GM23338 (cell line): ENCODE results near the gene KCTD19. TPM values are rescaled to one million over a fixed set of nuclear protein-coding genes. Genes with fewer than 3 reads are reported as not detected.

Source experiments
- ATAC-seq: fragments of 200-7000 bp; cut with Tn5 transposase; 3 replicates; pipeline ENCODE4 v1.9.1; 2020
- DNase-seq: peaks from one replicate; pipeline ENCODE4 v3.0.0-alpha.2; 2015; ENCODE audit warnings: low spot score
- H2AFZ ChIP-seq: fragments of 200-600 bp; sonication (generic); 2 replicates; pipeline ENCODE4 v1.8.0; 2016; ENCODE audit warnings: antibody characterized with exemption, mild to moderate bottlenecking, moderate library complexity
- H3F3A ChIP-seq: fragments of 200-600 bp; sonication (generic); replicated peaks from 2 replicates; pipeline ENCODE4 v1.8.0; 2017; ENCODE audit warnings: antibody characterized with exemption, mixed run types, low read depth
- H3K27ac ChIP-seq: fragments of 200-600 bp; sonication (generic); 2 replicates; pipeline ENCODE4 v1.6.1; 2016; ENCODE audit warnings: low read depth
- H3K27me3 ChIP-seq: fragments of 200-600 bp; sonication (generic); 2 replicates; pipeline ENCODE4 v1.8.0; 2016; ENCODE audit warnings: mild to moderate bottlenecking, mixed run types, moderate library complexity; ENCODE audit not compliant: insufficient read depth
- H3K36me3 ChIP-seq: fragments of 200-600 bp; sonication (generic); 2 replicates; pipeline ENCODE4 v1.8.0; 2016; ENCODE audit warnings: mild to moderate bottlenecking; ENCODE audit not compliant: insufficient read depth
- H3K4me1 ChIP-seq: fragments of 200-600 bp; sonication (generic); 2 replicates; pipeline ENCODE4 v1.8.0; 2016; ENCODE audit warnings: mild to moderate bottlenecking, moderate library complexity; ENCODE audit not compliant: insufficient read depth
- H3K4me2 ChIP-seq: fragments of 200-600 bp; sonication (generic); 2 replicates; pipeline ENCODE4 v1.7.1; 2017; ENCODE audit warnings: mixed run types
- H3K4me3 ChIP-seq: fragments of 200-600 bp; sonication (generic); 2 replicates; pipeline ENCODE4 v1.6.1; 2016; ENCODE audit warnings: mixed run types
- H3K79me2 ChIP-seq: fragments of 200-600 bp; sonication (generic); replicated peaks from 2 replicates; pipeline ENCODE4 v1.8.0; 2017; ENCODE audit warnings: mild to moderate bottlenecking; ENCODE audit not compliant: insufficient read depth
- H3K9me2 ChIP-seq: fragments of 200-600 bp; sonication (generic); 2 replicates; pipeline ENCODE4 v1.8.0; 2017; ENCODE audit not compliant: insufficient read depth
- H4K20me1 ChIP-seq: fragments of 200-600 bp; sonication (generic); replicated peaks from 2 replicates; pipeline ENCODE4 v1.8.0; 2017; ENCODE audit warnings: mild to moderate bottlenecking; ENCODE audit not compliant: insufficient read depth
- H3K27ac Mint-ChIP-seq: 2 replicates; pipeline ENCODE4 v1.8.0; 2020; ENCODE audit warnings: inconsistent platforms, mild to moderate bottlenecking, moderate library complexity, mixed read lengths
- H3K27me3 Mint-ChIP-seq: 3 replicates; pipeline ENCODE4 v1.8.0; 2022; ENCODE audit warnings: low read depth, mild to moderate bottlenecking, moderate library complexity, mixed read lengths, inconsistent platforms; ENCODE audit not compliant: insufficient read depth, poor library complexity
- H3K36me3 Mint-ChIP-seq: 3 replicates; pipeline ENCODE4 v1.8.0; 2021; ENCODE audit warnings: low read depth, mild to moderate bottlenecking, inconsistent platforms, moderate library complexity, mixed read lengths
- H3K4me1 Mint-ChIP-seq: 3 replicates; pipeline ENCODE4 v1.8.0; 2020; ENCODE audit warnings: mild to moderate bottlenecking, inconsistent platforms, mixed read lengths
- H3K4me3 Mint-ChIP-seq: 3 replicates; pipeline ENCODE4 v1.8.0; 2021; ENCODE audit warnings: moderate library complexity, mild to moderate bottlenecking, inconsistent platforms, mixed read lengths
- H3K9me3 Mint-ChIP-seq: 3 replicates; pipeline ENCODE4 v1.8.0; 2020; ENCODE audit warnings: moderate library complexity, mild to moderate bottlenecking, inconsistent platforms, mixed read lengths
- CREB1 ChIP-seq: fragments of 250-450 bp; sonication (Bioruptor Pico); IDR thresholded peaks from 2 replicates; pipeline ENCODE4 v1.5.0; 2020; ENCODE audit warnings: low read depth, mild to moderate bottlenecking, moderate library complexity
- ETS1 ChIP-seq: IDR thresholded peaks from 2 replicates; pipeline ENCODE4 v1.6.1; 2016; ENCODE audit warnings: antibody characterized with exemption
- EZH2 ChIP-seq: fragments of 200-600 bp; sonication (generic); IDR thresholded peaks from one replicate; pipeline ENCODE4 v1.8.0; 2017; ENCODE audit warnings: antibody characterized with exemption, mild to moderate bottlenecking, low read depth; ENCODE audit not compliant: unreplicated experiment
- EZH2phosphoT487 ChIP-seq: fragments of 200-600 bp; sonication (generic); IDR thresholded peaks from one replicate; pipeline ENCODE4 v1.8.1; 2018; ENCODE audit warnings: antibody characterized with exemption; ENCODE audit not compliant: unreplicated experiment
- JUNB ChIP-seq: IDR thresholded peaks from one replicate; pipeline ENCODE4 v1.6.1; 2016; ENCODE audit warnings: antibody characterized with exemption; ENCODE audit not compliant: unreplicated experiment
- NANOG ChIP-seq: IDR thresholded peaks from 2 replicates; pipeline ENCODE4 v1.6.1; 2016; ENCODE audit warnings: antibody characterized with exemption, borderline replicate concordance
- POLR2AphosphoS5 ChIP-seq: IDR thresholded peaks from 2 replicates; pipeline ENCODE4 v1.6.1; 2016; ENCODE audit warnings: antibody characterized with exemption, low read depth
- STAT1 ChIP-seq: IDR thresholded peaks from one replicate; pipeline ENCODE4 v1.6.1; 2016; ENCODE audit warnings: antibody characterized with exemption; ENCODE audit not compliant: unreplicated experiment
- ZNF114 ChIP-seq: fragments of 250-450 bp; sonication (Bioruptor Pico); IDR thresholded peaks from 2 replicates; pipeline ENCODE4 v1.5.0; 2020; ENCODE audit warnings: mild to moderate bottlenecking, moderate library complexity
- ZNF331 ChIP-seq: fragments of 250-450 bp; sonication (Bioruptor Pico); IDR thresholded peaks from 2 replicates; pipeline ENCODE4 v1.5.0; 2020; ENCODE audit warnings: low read depth, mild to moderate bottlenecking, moderate library complexity
- polyA plus RNA-seq: library from polyadenylated mRNA; unstranded; fragments of >200 nt; fragmentation: Nextera tagmentation; extraction: Ambion mirVana; gene quantifications from 2 replicates; pipeline ENCODE4 v1.2.1, GENCODE V29; 2016
- total RNA-seq: library from RNA; depleted of rRNA; stranded (reverse); fragments of >200 nt; shearing (Covaris generic); gene quantifications from 2 replicates; pipeline ENCODE4 v1.2.3, GENCODE V29; 2014
- TF ChIP-seq, protein P1 (sequence below): IDR thresholded peaks from one replicate; pipeline ENCODE4 v1.6.1; 2018; ENCODE audit warnings: antibody characterized with exemption; ENCODE audit not compliant: unreplicated experiment
- TF ChIP-seq, protein P2 (sequence below), 2 experiments: fragments of 200-600 bp in 1 of 2; sonication (generic) in 1 of 2; conservative IDR thresholded peaks; 2 replicates each; pipeline versions ENCODE4 v1.5.1 to v1.6.1; 2016 to 2017; ENCODE audit warnings: antibody characterized with exemption in 2 of 2, low read depth in 2 of 2, mild to moderate bottlenecking in 2 of 2, moderate library complexity in 1 of 2
- TF ChIP-seq, protein P3 (sequence below): fragments of 250-450 bp; sonication (Bioruptor Pico); IDR thresholded peaks from 2 replicates; pipeline ENCODE4 v1.5.0; 2020; ENCODE audit warnings: mild to moderate bottlenecking, moderate library complexity

The KCTD19 gene
- total and polyA plus RNA-seq, 2 experiments from 2014 or later: 0.31 to 0.65 TPM

- no peaks in the 10 kb centered on the region; the same call in 1 of the 2 replicates for H3K27me3 ChIP-seq
- H3K4me2 ChIP-seq: no peak overlapping the region
- no peak overlapping the region for H3K27ac Mint-ChIP-seq
- H3K9me3 Mint-ChIP-seq: no peaks in the 10 kb centered on the region
- no peak overlapping the region for H3K4me3 ChIP-seq
- H3K27ac ChIP-seq: no peak overlapping the region
- ATAC-seq (no peak), DNase-seq (no peak)
- no peaks in the 10 kb centered on the region for H3K4me1 ChIP-seq
- H3K27me3 Mint-ChIP-seq: peaks cover 2% of the 10 kb centered on the region
- H3K4me1 Mint-ChIP-seq: no peaks in the 10 kb centered on the region
- no peaks in the 10 kb centered on the region for H3K36me3 Mint-ChIP-seq
- H3F3A ChIP-seq: no peaks in the 10 kb centered on the region
- TF ChIP-seq JUNB (no peak), EZH2 (no peak), ZNF331 (CRISPR knock-in tag) (no peak), STAT1 (no peak), ZNF114 (no peak), ETS1 (no peak), CREB1 (no peak), EZH2phosphoT487 (no peak), NANOG (no peak), POLR2AphosphoS5 (no peak)
- TF ChIP-seq, protein P1, sequence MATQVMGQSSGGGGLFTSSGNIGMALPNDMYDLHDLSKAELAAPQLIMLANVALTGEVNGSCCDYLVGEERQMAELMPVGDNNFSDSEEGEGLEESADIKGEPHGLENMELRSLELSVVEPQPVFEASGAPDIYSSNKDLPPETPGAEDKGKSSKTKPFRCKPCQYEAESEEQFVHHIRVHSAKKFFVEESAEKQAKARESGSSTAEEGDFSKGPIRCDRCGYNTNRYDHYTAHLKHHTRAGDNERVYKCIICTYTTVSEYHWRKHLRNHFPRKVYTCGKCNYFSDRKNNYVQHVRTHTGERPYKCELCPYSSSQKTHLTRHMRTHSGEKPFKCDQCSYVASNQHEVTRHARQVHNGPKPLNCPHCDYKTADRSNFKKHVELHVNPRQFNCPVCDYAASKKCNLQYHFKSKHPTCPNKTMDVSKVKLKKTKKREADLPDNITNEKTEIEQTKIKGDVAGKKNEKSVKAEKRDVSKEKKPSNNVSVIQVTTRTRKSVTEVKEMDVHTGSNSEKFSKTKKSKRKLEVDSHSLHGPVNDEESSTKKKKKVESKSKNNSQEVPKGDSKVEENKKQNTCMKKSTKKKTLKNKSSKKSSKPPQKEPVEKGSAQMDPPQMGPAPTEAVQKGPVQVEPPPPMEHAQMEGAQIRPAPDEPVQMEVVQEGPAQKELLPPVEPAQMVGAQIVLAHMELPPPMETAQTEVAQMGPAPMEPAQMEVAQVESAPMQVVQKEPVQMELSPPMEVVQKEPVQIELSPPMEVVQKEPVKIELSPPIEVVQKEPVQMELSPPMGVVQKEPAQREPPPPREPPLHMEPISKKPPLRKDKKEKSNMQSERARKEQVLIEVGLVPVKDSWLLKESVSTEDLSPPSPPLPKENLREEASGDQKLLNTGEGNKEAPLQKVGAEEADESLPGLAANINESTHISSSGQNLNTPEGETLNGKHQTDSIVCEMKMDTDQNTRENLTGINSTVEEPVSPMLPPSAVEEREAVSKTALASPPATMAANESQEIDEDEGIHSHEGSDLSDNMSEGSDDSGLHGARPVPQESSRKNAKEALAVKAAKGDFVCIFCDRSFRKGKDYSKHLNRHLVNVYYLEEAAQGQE: no peak
- TF ChIP-seq, protein P2, sequence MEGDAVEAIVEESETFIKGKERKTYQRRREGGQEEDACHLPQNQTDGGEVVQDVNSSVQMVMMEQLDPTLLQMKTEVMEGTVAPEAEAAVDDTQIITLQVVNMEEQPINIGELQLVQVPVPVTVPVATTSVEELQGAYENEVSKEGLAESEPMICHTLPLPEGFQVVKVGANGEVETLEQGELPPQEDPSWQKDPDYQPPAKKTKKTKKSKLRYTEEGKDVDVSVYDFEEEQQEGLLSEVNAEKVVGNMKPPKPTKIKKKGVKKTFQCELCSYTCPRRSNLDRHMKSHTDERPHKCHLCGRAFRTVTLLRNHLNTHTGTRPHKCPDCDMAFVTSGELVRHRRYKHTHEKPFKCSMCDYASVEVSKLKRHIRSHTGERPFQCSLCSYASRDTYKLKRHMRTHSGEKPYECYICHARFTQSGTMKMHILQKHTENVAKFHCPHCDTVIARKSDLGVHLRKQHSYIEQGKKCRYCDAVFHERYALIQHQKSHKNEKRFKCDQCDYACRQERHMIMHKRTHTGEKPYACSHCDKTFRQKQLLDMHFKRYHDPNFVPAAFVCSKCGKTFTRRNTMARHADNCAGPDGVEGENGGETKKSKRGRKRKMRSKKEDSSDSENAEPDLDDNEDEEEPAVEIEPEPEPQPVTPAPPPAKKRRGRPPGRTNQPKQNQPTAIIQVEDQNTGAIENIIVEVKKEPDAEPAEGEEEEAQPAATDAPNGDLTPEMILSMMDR (conservative IDR thresholded peaks at IDR 0.05; ENCODE audit: low read depth in 2 of 2): no peak
- TF ChIP-seq, protein P3, sequence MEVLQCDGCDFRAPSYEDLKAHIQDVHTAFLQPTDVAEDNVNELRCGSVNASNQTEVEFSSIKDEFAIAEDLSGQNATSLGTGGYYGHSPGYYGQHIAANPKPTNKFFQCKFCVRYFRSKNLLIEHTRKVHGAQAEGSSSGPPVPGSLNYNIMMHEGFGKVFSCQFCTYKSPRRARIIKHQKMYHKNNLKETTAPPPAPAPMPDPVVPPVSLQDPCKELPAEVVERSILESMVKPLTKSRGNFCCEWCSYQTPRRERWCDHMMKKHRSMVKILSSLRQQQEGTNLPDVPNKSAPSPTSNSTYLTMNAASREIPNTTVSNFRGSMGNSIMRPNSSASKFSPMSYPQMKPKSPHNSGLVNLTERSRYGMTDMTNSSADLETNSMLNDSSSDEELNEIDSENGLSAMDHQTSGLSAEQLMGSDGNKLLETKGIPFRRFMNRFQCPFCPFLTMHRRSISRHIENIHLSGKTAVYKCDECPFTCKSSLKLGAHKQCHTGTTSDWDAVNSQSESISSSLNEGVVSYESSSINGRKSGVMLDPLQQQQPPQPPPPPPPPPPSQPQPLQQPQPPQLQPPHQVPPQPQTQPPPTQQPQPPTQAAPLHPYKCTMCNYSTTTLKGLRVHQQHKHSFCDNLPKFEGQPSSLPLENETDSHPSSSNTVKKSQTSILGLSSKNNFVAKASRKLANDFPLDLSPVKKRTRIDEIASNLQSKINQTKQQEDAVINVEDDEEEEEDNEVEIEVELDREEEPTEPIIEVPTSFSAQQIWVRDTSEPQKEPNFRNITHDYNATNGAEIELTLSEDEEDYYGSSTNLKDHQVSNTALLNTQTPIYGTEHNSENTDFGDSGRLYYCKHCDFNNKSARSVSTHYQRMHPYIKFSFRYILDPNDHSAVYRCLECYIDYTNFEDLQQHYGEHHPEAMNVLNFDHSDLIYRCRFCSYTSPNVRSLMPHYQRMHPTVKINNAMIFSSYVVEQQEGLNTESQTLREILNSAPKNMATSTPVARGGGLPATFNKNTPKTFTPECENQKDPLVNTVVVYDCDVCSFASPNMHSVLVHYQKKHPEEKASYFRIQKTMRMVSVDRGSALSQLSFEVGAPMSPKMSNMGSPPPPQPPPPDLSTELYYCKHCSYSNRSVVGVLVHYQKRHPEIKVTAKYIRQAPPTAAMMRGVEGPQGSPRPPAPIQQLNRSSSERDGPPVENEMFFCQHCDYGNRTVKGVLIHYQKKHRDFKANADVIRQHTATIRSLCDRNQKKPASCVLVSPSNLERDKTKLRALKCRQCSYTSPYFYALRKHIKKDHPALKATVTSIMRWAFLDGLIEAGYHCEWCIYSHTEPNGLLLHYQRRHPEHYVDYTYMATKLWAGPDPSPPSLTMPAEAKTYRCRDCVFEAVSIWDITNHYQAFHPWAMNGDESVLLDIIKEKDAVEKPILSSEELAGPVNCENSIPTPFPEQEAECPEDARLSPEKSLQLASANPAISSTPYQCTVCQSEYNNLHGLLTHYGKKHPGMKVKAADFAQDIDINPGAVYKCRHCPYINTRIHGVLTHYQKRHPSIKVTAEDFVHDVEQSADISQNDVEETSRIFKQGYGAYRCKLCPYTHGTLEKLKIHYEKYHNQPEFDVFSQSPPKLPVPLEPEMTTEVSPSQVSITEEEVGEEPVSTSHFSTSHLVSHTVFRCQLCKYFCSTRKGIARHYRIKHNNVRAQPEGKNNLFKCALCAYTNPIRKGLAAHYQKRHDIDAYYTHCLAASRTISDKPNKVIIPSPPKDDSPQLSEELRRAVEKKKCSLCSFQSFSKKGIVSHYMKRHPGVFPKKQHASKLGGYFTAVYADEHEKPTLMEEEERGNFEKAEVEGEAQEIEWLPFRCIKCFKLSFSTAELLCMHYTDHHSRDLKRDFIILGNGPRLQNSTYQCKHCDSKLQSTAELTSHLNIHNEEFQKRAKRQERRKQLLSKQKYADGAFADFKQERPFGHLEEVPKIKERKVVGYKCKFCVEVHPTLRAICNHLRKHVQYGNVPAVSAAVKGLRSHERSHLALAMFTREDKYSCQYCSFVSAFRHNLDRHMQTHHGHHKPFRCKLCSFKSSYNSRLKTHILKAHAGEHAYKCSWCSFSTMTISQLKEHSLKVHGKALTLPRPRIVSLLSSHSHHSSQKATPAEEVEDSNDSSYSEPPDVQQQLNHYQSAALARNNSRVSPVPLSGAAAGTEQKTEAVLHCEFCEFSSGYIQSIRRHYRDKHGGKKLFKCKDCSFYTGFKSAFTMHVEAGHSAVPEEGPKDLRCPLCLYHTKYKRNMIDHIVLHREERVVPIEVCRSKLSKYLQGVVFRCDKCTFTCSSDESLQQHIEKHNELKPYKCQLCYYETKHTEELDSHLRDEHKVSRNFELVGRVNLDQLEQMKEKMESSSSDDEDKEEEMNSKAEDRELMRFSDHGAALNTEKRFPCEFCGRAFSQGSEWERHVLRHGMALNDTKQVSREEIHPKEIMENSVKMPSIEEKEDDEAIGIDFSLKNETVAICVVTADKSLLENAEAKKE (CRISPR knock-in tag): no peak
- H2AFZ ChIP-seq: no peak overlapping the region
- no peaks in the 10 kb centered on the region for H3K79me2 ChIP-seq
- H4K20me1 ChIP-seq: no peaks in the 10 kb centered on the region
- no peak overlapping the region for H3K4me3 Mint-ChIP-seq
- H3K9me2 ChIP-seq: no peaks in the 10 kb centered on the region
- no peaks in the 10 kb centered on the region for H3K36me3 ChIP-seq
Measured at GRCh38 chr16:67346341-67346740, 19.8 kb upstream of the KCTD19 start.
